GM12891 (cell line): ENCODE data around the gene SCFD2.

ENCODE experiments used
- PAX5 ChIP-seq: IDR thresholded peaks from 2 replicates; pipeline ENCODE4 v1.6.1; 2011; ENCODE audit warnings: low read length, moderate library complexity, mild to moderate bottlenecking; ENCODE audit not compliant: insufficient read depth, severe bottlenecking
- POLR2A ChIP-seq: IDR thresholded peaks from 2 replicates; pipeline ENCODE4 v1.6.1; 2011; ENCODE audit warnings: low read depth, low read length, control low read depth
- POLR2AphosphoS5 ChIP-seq: IDR thresholded peaks from 2 replicates; pipeline ENCODE4 v1.6.1; 2011; ENCODE audit warnings: low read depth, low read length, control low read depth
- TAF1 ChIP-seq: IDR thresholded peaks from 2 replicates; pipeline ENCODE4 v1.6.1; 2011; ENCODE audit warnings: low read depth, low read length, control low read depth

DNA sequence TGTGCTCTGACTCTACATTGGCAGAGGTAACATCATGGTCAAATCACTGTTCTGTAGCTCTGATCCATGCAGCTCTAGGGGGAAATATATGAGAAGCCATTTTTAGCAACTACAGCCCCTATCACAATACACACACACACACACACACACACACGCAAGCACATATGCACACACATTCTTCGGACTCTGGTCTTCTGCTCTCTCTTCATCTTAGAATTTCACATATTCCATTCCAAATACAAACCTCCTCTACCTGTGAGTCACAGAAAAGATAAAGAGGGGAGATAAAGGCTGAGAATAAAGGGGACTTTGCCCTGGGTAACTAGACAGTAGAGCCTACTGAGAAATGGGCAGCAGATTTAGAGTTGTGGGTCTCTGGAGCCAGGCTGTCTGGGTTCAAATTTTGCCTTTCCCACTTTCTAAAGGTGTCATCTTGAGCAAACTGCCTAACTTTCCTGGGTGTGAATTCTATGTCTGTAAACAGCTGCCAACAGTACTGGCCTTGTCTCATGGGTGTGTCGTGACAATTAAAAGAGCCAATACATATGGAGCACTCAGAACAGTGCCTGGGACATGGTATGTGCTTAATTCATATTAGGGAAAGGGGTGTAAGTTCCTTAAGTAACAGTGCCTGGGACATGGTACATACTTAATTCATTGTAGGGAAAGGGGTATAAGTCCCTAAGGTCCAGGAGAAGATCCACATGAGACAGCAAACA lies 515.3 kb downstream of the SCFD2 start:
- TF ChIP-seq POLR2A, result no peak
- no peak for TF ChIP-seq POLR2AphosphoS5
- no peak for TF ChIP-seq TAF1
- TF ChIP-seq PAX5, result no peak
